IPS-20b (cell line): Measurements from ENCODE around the gene PHOSPHO2.

Source experiments
- H3K27ac ChIP-seq: one replicate; pipeline ENCODE4 v1.5.1; 2013; ENCODE audit warnings: low read length
- H3K27me3 ChIP-seq: 2 replicates; pipeline ENCODE4 v1.6.1; 2013; ENCODE audit warnings: mild to moderate bottlenecking, low read length, inconsistent platforms; ENCODE audit not compliant: insufficient read depth
- H3K36me3 ChIP-seq: 2 replicates; pipeline ENCODE4 v1.6.1; 2013; ENCODE audit warnings: low read depth, mild to moderate bottlenecking, inconsistent platforms, low read length, moderate library complexity; ENCODE audit not compliant: insufficient read depth
- H3K4me1 ChIP-seq: 2 replicates; pipeline ENCODE4 v1.6.1; 2013; ENCODE audit warnings: mild to moderate bottlenecking, control low read depth, inconsistent platforms, low read length, moderate library complexity; ENCODE audit not compliant: insufficient read depth
- H3K4me3 ChIP-seq: 2 replicates; pipeline ENCODE4 v1.5.1; 2013; ENCODE audit warnings: mild to moderate bottlenecking, low read length, inconsistent platforms
- H3K9ac ChIP-seq: 2 replicates; pipeline ENCODE4 v1.6.1; 2013; ENCODE audit warnings: low read depth, mild to moderate bottlenecking, inconsistent platforms, low read length, moderate library complexity
- H3K9me3 ChIP-seq: 2 replicates; pipeline ENCODE4 v1.6.1; 2013; ENCODE audit warnings: mild to moderate bottlenecking, low read depth, low read length, inconsistent platforms; ENCODE audit not compliant: insufficient read depth

The PHOSPHO2 gene

DNA sequence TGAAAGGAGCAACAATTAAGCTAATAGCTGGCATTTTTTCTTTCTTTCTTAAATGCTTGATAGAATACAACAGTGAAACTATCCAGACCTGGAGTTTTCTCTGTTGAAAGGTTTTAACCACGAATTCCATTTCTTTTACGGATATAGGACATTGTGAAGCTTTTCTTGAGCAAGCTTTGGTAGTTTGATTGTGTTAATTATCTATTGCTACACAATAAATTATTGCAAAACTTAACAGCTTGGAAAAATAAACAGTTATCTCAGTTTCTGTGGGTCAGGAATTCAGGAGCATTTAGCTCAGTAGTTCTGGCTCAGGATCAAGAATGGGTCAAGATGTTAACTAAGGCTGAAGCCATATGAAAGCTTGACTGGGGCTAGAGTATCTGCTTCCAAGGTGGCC, 11.7 kb downstream of the PHOSPHO2 start:
- Histone ChIP-seq H3K27me3 (no peaks in the 10 kb centered on the region), H3K36me3 (peaks cover 19% of the 10 kb centered on the region; the same call in 1 of the 2 replicates), H3K9ac (no peak overlapping the region), H3K4me1 (no peaks in the 10 kb centered on the region), H3K27ac (no peak overlapping the region), H3K9me3 (no peaks in the 10 kb centered on the region), H3K4me3 (no peak overlapping the region)

DNA sequence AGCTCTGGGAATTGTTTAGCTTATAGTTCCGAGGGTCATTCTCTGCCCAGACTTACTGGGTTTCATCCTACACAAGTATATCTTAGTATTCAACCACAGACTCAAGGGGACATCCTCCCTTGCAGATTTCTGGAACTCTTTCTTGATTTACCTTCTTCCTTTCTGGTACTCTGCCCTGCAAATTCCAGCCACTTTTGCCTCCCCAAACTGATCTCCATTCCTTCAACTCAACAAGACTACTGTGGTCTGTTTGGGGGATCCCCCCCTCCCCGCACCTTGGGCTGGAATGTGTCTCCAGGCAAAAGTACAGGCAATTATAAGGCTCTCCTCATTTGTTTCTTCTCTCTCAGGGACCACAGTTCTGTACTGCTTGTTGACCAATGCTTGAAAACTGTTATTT, 13.4 kb downstream of the PHOSPHO2 start:
- H3K9me3 ChIP-seq: no peaks in the 10 kb centered on the region
- H3K27me3 ChIP-seq: no peaks in the 10 kb centered on the region
- no peaks in the 10 kb centered on the region for H3K4me1 ChIP-seq

DNA sequence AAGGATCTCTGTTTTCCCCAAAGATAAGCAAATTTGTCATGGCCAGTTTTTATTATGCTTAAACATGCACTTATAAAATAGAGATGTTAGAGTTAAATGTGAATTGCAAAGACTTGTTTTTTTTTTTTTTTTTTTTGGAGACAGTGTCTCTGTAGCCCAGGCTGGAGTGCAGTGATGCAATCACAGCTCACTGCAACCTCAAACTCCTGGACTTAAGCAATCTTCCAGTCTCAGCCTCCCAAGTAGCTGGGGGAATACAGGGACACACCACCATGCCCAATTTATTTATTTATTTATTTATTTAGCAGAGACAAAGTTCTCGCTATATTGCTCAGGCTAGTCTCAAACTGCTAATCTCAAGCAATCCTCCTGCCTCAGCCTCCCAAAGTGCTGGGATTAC, 15.1 kb downstream of the PHOSPHO2 start:
- no peaks in the 10 kb centered on the region for H3K27me3 ChIP-seq
- H3K27ac ChIP-seq: no peak overlapping the region
- H3K9me3 ChIP-seq: no peaks in the 10 kb centered on the region
- no peaks in the 10 kb centered on the region for H3K4me1 ChIP-seq
- peaks cover 3% of the 10 kb centered on the region; the same call in 1 of the 2 replicates for H3K36me3 ChIP-seq
- no peak overlapping the region for H3K9ac ChIP-seq
- H3K4me3 ChIP-seq: no peak overlapping the region

More for the DNA sequence above, 13.4 kb downstream of the PHOSPHO2 start:
- H3K4me3 ChIP-seq: no peak overlapping the region
- H3K36me3 ChIP-seq: peaks cover 9% of the 10 kb centered on the region; the same call in 1 of the 2 replicates
- no peak overlapping the region for H3K9ac ChIP-seq
- no peak overlapping the region for H3K27ac ChIP-seq

DNA sequence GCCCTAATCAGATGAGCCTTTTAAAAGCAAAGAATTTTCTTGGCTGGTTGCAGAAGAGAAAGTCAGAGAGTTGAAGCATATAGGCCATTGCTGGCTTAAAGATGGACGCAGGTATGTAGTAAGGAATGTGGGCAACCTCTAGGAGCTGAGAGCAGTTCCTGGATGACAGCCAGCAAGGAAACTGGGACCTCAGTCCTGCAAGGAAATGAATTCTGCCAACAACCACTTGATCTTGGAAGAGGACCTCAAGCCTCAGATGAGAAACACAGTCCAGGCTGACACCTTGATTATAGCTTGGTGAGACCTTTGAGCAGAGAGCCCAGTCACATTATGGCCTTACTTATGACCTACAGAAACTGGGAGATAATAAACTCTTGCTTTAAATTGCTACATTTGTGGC, 15.7 kb downstream of the PHOSPHO2 start:
- no peaks in the 10 kb centered on the region for H3K9me3 ChIP-seq

DNA sequence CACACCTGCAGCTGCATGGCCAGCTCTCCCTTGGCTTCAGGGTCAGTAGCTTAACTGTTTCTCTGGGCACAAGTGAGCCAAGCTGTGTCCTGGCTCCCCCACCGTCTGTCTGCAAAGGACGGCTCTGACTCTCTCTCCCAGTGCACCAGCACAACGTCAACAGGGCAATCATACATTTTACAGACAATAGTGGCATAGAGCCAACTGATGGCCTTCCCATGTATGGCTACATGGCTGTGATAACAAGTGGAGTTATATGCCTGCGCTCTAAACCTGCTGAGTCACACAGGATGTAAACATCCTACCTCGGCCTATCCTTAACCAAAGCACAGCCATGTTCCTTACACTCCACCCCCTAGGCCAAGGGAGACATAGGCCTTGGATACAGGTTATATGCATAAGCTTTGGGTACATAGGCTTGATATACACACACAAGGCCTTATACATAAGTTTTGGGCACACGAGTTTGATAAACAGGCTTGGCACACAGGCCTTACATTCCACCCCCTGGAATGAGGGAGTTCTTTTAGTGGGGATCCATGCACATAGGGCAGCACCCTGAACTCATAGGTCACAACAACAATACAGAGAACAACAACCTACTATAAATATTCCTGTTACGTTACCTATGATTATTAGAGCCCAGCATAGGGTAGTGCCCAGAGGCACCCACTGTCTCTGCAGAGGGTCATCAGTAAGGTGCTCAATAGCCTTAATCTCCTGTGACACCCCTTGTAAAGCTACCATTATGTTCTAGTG, 17.7 kb downstream of the PHOSPHO2 start:
- Histone ChIP-seq H3K27ac (no peak overlapping the region), H3K4me1 (no peaks in the 10 kb centered on the region), H3K9me3 (no peaks in the 10 kb centered on the region), H3K27me3 (no peaks in the 10 kb centered on the region), H3K36me3 (peaks cover 3% of the 10 kb centered on the region; the same call in 1 of the 2 replicates), H3K4me3 (no peak overlapping the region), H3K9ac (no peak overlapping the region)

More for the DNA sequence above, 15.7 kb downstream of the PHOSPHO2 start:
- Histone ChIP-seq H3K36me3 (peaks cover 3% of the 10 kb centered on the region; the same call in 1 of the 2 replicates), H3K9ac (no peak overlapping the region), H3K27ac (no peak overlapping the region), H3K27me3 (no peaks in the 10 kb centered on the region), H3K4me3 (no peak overlapping the region), H3K4me1 (no peaks in the 10 kb centered on the region)

DNA sequence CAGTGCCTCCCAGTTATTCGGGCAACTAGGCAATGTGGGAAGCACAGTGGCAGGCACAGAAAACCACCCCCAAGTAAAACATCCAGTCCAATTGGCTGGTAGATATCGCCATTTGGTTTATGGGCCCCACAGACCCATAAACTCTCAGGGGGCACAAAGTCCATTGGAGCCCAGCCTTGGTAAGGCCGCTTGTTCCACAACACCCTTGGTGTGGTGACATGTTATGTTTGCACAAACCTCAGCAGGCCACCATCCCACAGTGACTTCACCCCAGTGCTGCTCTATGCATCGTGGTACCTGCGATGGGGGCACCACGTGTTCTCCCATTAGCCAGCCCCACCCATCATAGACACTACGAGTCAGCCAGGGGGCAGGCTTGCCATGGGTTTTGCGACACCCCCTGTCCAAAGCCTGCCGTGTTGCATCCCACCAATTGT, 18.5 kb downstream of the PHOSPHO2 start:
- Histone ChIP-seq H3K9ac (no peak overlapping the region), H3K9me3 (no peaks in the 10 kb centered on the region), H3K4me1 (no peaks in the 10 kb centered on the region), H3K36me3 (peaks cover 3% of the 10 kb centered on the region; the same call in 1 of the 2 replicates), H3K27ac (no peak overlapping the region), H3K27me3 (no peaks in the 10 kb centered on the region), H3K4me3 (no peak overlapping the region)

DNA sequence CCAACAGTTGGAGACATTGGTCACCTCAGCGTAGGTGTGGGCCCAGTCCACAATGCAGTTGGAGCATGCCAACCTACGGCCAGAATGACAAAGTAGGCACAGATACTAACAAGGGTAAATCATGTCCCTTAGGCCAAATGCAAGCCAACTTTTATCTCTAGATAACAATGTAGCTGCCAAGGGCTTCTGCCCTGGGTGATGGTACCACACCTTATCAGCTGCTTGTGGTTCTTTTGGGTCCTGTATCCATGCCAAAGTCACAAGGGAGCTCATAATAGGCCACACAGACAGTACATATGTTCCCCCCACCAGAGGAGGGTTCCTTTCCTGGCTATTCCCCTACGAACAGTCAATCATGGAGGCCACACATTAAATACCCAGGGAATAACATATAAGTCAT, 19.1 kb downstream of the PHOSPHO2 start:
- Histone ChIP-seq H3K4me3 (no peak overlapping the region), H3K36me3 (peaks cover 3% of the 10 kb centered on the region; the same call in 1 of the 2 replicates), H3K9me3 (no peaks in the 10 kb centered on the region), H3K9ac (no peak overlapping the region), H3K4me1 (no peaks in the 10 kb centered on the region), H3K27ac (no peak overlapping the region), H3K27me3 (no peaks in the 10 kb centered on the region)

DNA sequence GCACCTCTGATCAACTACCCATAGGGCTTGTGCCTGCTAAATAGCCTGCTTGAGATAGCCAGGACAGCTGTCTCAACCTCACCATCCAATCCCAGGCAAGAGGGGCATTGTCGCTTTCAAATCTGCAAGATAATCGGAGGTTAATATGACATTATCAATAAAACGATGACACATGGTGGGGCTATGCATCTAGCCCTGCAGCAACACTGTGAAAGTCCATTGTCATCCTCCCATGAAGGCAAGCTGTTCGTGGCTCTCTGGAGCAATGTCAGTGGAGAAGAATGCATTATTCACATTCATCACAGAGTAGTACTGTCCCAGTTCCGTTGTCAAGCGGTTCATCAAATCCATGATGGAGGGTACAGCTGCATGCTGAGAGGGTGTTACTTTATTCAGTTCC, 20.4 kb downstream of the PHOSPHO2 start:
- Histone ChIP-seq H3K27me3 (no peaks in the 10 kb centered on the region), H3K9ac (no peak overlapping the region), H3K4me3 (no peak overlapping the region), H3K36me3 (peaks cover 3% of the 10 kb centered on the region; the same call in 1 of the 2 replicates), H3K27ac (no peak overlapping the region), H3K9me3 (no peaks in the 10 kb centered on the region), H3K4me1 (no peaks in the 10 kb centered on the region)

DNA sequence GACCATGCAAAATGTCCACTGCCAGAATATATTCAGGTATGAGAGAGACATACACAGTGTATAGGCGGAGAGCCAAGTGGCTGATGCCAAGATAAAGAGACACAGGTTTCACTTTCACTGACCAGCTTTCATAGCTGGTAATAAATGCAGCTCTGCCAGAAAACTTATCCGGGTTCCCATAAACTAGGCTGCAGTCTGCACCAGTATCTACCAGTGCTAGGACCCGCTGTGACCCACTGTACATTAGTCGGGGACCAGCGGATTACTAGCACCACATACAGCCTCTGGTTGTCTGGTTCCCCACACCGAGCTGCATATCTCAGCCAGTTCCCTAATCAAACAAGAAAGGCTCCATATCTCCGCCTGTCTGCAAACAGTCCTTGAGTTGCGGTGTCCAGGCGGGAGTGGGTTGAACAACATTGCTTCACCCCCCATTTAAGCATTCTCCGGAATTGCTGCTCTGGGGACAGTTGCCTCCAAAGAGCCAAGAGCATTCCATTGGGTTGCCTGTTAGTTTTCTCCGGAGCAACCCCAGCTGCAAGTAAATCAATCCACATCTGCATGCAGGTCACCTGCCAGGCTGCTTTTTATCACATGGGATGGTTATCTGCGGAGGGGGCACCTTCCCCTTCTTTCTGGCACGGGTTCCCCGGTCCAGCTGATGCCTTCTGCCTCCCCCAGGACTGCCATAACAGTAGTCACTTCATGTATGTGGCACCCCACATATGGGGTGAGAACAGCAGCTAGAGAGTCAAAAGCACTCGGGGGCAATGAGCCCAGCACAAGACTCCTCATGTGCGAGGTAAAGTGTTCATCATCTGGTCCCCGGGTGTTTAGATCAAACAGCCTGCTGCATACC, 21.3 kb downstream of the PHOSPHO2 start:
- Histone ChIP-seq H3K4me3 (no peak overlapping the region), H3K9me3 (no peaks in the 10 kb centered on the region), H3K4me1 (no peaks in the 10 kb centered on the region), H3K27ac (no peak overlapping the region), H3K36me3 (no peaks in the 10 kb centered on the region), H3K9ac (no peak overlapping the region), H3K27me3 (no peaks in the 10 kb centered on the region)

DNA sequence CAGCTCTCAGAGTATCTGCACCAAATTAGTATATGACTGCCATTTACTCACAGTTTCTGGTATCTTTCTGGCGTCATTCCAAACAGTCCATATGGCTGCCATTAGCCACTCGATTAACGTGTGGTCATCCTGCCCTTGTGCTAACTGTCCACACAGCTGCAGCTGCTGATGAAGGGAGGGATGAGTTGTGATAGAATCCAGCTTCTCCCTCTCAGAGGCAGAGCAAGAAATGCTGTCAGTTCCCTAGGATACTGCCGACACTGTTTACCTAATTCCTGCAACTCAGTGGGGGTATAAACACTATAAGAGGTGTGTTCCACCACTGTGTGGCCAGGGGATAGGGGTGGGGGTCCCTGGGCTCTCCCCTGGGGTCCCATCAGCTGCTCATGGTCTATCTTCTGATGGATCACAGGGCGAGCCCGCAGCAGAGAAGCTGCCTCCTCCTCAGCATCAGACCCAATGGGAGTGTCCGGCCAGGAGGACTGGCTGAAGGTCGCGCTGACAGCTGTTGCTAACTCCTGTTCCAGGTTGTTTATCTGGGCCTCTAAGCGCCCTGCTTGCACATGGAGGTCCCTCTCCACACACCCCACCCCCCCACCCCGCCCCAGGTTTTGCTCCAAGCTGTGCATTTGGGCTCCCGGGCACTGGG, 22.1 kb downstream of the PHOSPHO2 start:
- H3K27me3 ChIP-seq: no peaks in the 10 kb centered on the region
- no peaks in the 10 kb centered on the region for H3K4me1 ChIP-seq
- H3K9ac ChIP-seq: no peak overlapping the region
- no peak overlapping the region for H3K27ac ChIP-seq
- no peaks in the 10 kb centered on the region for H3K9me3 ChIP-seq
- H3K4me3 ChIP-seq: no peak overlapping the region
- H3K36me3 ChIP-seq: no peaks in the 10 kb centered on the region

DNA sequence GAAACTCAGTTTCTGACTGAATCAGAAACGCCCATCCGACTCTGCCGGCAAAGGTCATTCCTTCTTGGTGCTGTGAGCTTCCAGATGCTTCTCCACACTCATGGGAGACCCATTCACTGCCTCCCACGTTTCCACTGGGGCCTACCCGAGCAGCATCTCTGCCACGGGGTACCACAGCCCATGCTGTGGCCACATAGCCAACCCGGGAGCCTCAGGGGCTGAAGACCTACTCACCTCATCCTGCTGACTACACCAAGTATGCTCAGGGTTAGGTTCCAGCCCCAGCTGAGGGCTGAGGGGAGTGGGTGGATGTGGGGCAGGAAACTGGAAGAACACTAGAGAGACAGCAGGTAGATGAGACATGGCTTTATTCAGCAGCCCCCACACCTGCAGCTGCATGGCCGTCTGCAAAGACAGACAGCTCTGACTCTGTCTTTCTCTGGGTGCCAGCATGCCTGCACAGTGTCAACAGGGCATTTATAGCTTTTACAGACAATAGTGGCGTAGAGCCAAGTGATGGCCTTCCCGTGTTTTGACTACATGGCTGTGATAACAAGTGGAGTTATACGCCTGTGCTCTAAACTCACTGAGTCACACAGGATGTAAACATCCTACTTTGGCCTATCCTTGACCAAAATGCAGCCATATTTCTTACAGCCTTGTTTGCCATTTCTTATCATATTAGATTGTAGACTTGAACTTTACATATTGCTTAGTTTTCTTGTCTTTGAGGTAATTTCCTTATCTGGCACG, 22.8 kb downstream of the PHOSPHO2 start:
- no peak overlapping the region for H3K9ac ChIP-seq
- H3K9me3 ChIP-seq: no peaks in the 10 kb centered on the region
- H3K36me3 ChIP-seq: no peaks in the 10 kb centered on the region
- no peak overlapping the region for H3K27ac ChIP-seq
- no peaks in the 10 kb centered on the region for H3K4me1 ChIP-seq
- H3K27me3 ChIP-seq: no peaks in the 10 kb centered on the region
- H3K4me3 ChIP-seq: no peak overlapping the region
